Measurements from ENCODE around the gene CUL1.
"Not testable (repeated sequence)": the region's sequence is repeated elsewhere in the genome, so short reads cannot be mapped to it uniquely, and the experiment has no call there.

The CUL1 gene

DNA sequence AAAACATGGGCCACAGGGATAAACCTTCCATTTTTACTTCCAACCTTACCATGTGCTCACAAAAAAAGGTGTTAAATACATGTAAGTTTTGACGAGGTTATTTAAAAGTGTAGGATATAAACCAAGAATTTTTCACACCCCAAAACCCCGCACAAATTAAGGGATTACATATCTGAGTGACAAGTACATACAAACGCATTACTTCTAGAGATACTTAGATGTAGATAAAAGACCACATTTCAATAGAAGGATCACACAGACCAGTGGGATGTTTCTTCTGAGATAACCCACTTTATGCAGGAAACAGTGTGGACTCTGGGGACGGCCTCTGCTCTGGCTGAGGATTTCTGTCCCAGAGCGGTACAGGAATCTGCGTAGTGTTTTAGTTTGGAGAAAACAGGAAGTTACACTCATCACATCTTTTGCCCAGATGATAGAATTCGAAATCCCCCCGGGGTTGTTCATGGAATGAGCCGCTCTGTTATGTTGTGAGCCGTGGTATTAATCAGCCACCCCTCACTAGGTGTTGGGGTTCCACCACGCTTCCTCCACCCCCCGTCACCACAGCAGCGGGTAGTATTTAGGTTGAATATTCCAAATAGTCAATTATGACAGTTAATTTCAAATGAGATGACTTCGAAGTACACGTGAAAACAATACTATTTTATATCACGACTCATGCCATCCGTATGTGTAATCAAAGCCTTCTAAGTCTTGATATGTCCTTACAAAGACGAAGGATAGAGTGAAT, 1.3 kb upstream of the CUL1 start:
- no peak for DNase-seq (ENCODE audit: low spot score)

DNA sequence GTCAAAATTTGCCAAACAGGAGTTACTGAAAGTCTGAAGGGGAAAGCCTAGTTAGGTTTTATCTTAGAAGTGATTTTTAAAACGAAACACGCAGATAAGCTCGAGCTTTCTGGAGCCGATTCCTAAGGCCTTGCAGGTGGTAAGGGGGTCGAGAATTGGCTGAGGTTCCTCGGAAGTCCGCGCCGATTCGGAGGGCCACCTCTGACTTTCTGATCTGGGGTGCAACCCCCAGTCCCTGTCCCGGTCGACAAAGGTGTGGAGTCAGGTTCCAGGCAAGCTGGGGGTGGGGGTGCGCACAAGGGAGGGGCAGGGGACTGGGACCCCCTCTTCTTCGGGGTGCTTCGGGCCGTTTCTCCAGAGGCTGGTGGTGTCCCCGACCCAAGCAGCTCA, 701 bp upstream of the CUL1 start:
- DNase-seq (ENCODE audit: low spot score), result no peak

DNA sequence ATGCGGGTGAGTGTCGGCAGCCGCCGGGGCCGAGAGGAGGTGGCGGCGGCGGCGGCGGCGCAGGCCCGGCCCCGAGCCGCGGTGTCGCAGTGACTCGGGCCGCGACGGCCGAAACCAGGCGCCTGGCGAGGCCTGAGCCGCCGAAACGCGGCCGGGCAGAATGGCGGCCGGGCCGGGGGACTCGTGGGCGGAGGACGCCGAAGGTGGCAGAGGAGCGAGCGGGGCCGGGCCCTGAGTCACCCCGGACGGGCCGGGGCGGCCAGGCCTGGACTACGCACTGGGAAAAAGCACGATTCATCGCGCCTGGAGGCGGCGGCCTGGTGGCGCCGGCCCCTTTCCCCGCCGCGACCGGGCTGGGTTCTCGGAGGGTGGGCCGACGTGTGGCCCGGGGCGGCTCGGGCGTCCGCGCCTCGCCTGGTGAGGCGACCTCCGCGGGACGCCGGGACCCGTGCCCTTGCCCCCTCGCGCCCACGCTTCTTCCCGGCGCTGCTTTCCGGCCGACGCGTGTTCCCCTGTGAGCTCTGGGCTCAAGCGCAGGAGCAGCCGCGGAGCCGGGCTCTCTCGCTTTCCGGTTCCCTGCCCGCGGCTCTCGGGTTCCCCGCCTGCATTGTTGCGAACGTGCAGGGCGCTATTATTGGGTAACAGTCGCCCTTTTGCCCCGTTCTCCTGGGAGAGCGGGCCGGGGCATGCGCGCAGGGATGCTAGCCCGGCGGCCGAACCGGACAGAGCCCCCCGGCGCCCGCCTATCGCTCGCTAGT, 500 bp downstream of the CUL1 start:
- no peak for DNase-seq (ENCODE audit: low spot score)

DNA sequence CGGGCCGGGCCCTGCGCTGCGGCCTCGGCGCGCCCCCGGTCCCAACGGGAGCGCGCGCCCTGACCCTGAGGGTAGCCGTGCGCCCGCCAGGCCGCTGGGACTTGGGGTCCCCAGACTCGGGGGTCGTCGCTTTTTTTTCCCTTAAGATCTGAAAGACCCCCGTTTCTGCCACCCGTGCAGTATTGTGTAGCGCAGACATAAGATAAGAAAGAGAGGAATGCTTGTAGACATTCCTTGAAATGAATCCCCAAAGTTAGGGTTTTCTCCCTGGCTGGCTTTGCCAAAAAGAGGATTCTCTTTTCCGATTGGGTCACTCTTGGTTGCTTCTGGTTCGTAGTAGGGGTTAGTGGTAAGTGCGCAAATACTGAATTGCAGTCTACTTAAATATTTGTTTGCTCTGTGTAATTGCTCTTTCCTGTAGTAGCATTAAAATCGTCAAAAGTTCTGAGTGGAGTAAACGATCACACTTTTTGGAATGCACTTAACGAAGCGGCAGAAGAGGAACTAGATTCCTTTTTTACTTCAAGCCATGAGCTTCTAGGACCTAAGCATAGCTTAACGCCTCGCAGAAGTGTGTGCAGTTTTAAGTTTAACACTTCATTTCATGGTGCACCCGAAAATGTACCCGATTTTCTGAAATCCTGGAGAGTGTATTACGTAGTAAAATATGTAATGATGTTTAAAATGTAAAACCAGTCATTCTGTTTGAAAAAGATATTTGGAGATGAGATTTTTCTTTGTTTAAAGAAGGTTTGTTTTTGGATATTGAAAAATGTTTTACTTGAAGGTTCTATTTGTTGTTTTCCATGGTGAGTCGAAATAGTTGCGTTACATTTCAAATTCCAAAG, 1.3 kb downstream of the CUL1 start:
- no peak for DNase-seq (ENCODE audit: low spot score)

DNA sequence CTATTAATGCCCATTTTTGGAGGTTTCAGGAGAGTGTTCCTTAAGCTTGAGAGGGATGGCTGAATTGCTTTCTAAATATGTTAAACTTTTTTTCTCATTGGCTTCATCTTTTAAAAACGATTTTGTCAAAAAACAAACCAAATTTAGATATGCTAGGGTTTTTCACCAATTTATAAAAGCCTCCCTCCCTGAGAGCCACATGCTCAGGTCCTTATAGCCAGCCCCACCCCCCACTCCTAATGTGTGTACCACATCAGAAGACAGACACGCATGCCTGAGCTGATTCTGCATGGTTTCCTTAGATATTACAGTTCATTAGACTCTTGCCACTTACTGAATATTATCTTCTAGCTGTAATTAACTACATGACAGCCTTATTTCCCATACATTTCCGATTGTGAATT, 2.0 kb downstream of the CUL1 start:
- DNase-seq (ENCODE audit: low spot score), result no peak

DNA sequence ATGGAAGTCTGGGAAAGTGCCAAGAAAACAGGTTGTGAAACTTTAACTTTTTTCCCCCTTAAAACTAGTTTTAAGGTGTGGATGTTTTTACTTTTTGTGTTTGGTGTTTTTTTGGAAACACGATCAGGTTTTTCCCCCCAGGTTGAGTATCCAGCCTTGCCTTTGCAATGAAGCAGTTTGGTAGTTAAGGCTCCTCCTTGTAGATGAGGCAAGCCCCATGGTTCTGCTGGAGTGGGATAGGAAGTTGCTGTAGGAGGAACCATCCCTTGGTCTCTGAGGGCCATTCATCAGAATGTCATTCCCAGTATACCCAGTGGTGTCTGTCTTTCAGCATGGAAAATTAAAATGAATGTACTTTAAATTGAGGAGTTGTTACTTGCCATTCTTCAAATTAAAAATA, 2.7 kb downstream of the CUL1 start:
- DNase-seq (ENCODE audit: low spot score), result no peak

DNA sequence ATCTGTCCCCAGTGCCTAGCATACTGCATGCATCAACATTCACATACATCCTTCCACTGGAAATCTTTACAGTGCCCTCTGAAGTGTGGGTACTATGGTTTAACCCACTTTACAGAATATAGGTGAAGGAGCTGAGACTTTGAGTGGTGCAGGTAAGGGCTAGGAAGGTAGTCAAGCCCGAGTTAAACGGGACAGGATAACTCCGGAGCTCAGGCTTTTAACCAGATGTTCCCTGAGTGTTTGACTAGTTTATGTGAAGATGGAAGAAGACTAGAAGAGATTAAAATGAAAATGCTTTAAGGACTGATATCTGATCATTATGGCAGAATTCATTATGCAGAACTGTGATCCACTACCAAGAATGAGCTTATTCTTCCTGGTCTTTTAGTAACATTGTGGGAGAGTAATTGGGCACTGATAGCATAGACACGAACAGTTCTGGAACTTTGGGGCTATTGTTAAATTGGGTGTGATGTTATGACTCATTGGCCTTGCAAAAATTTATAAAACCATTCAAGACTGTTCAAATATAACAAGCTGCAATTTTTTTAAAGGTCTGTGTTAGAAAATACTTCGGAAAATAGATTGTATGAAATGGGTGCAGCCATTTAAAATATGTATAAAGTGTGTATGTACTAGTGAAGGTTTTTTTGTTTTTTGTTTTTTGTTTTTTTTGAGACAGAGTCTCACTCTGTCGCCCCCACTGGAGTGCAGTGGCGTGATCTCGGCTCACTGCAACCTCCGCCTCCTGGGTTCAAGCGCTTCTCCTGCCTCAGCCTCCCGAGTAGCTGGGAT, 4.4 kb downstream of the CUL1 start:
- no peak for DNase-seq (ENCODE audit: low spot score)

DNA sequence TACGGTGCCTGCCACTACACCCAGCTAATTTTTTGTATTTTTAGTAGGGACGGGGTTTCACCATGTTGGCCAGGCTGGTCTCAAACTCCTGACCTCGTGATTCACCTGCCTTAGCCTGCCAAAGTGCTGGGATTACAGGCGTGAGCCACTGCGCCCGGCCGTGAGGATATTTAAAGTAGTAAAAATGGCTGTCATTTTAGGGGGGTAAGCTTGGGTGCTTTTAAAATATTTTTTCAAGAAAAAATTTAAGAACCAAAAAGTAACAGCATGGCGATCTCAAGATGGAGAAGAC, 4.9 kb downstream of the CUL1 start:
- DNase-seq (ENCODE audit: low spot score), result not testable (repeated sequence)

DNA sequence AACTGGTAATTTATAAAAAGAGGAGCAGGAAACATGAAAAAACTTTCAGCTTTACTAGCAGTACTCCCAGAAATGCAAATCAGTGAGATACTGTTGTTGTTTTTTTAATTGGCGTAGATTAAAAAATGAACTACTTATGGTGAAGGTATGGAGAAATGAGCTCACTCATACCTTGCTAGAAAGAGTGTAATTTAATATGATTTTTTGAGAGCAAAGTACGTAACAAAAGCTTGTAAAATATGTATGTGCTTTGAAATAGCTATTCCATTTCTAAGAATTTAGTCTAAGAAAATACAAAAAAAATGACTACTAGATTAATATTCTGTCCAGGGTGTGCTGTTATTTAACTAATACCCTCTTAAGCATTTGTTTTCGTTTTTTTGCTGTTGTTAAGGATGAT, 5.5 kb downstream of the CUL1 start:
- no peak for DNase-seq (ENCODE audit: low spot score)

DNA sequence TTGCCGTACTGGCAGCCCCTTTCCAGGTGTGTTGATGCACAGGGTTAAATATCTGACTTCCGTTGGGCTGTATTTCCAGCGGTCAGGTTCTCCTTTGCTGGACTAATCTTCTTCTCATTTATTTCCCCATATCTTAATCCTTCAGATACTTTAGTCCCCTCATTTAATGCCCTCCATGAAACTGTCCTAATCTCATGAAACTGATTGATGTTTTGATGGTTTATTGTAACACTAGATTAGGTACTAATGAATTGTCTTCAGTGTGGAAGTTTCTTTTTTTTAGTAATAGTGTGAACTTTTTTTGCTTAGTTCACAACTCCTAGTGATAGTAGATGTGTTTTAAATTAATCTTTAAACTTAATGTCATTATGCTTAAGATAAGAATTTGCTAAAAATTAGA, 6.3 kb downstream of the CUL1 start:
- no peak for DNase-seq (ENCODE audit: low spot score)

DNA sequence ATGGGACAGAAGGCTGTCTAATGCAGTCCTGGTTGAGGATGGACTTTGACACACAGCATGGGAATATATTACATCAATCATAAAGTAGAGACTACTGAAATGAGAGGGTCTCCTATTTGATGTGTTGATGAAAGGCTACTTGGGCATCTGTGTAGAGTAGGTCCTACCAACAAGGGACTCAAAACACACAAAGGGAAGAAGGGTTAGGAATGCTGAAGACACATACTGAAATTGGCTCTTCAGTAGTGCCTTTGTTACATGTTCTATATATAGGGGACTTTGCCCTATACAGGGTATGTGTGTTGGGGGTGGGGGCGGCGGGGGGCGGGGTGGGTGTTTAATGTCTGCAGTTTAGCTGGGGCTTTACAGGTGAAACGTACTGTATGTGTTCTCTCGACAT, 7.7 kb downstream of the CUL1 start:
- DNase-seq (ENCODE audit: low spot score), result no peak

DNA sequence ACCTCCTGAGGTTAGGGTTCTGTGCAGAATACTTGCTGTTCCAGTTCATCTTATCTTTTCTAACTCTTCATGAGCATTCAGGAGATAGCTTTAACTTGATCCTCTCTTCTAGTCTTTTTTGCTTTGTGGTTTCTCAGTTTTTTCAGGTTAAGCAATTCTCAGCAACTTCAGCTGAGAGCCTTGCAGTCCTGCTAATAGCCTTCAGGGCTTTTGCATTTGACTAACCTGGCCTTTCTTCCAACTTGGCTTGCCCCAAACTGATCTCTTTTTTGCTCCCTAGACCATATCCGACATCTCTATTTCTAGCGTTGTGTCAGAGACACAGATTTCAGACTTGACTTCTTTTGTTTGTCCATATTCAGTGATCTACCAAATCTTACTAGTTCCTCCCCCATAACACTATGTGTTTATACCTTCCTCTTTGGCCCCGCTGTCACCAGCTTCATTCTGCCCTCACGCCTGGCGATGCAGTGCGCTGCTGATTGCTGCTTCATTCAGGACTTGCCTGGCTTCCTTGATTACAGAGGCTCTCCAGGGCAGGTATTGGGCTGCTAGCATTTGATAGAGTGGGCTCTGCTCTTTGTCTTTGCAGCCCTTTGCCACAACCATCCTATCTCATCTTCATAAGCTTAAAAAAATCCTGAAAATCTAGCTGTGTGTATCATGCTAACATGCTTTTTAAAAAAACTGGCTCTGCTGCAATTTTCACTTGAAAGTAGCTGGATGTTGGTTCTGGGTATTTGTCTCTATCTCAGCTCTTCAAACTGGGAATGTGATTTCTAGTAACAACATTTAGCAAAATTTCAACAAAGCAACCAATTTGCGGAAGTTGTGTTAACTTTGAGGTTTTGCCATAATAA, 9.6 kb downstream of the CUL1 start:
- no peak for DNase-seq (ENCODE audit: low spot score)

DNA sequence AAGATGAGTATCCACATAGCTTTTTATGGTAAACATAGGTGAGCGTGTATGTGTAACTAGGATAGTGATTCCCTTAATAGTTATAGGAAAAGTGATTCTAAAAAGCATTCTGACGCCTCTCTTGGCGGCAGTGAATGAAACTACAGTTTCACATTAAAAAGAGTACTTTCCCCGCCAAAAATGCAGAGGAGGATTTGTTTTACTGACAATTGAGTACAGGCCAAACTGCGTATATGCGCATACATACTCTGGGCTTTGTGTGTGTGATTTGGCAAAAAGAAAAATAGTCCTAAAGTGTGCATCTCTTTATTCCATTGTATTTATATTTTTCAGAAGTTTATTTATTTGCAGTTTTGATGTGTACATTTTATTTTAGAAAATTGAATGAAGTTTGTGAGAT, 10.3 kb downstream of the CUL1 start:
- DNase-seq (ENCODE audit: low spot score), result no peak

DNA sequence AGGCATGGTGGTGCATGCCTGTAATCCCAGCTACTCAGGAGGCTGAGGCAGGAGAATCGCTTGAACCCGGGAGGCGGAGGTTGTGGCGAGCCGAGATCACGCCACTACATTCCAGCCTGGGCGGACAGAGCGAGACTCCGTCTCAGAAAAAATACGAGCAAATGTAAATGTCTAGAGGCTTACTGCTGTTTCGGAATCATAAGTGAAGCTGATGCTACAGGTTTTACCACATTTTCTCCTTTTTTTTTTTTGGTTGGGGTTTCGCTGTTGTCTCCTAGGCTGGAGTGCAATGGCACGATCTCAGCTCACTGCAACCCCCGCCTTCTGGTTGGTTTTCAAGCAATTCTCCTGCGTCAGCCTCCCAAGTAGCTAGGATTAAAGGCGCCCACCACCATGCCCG, 11.7 kb downstream of the CUL1 start:
- not testable (repeated sequence) for DNase-seq (ENCODE audit: low spot score)

DNA sequence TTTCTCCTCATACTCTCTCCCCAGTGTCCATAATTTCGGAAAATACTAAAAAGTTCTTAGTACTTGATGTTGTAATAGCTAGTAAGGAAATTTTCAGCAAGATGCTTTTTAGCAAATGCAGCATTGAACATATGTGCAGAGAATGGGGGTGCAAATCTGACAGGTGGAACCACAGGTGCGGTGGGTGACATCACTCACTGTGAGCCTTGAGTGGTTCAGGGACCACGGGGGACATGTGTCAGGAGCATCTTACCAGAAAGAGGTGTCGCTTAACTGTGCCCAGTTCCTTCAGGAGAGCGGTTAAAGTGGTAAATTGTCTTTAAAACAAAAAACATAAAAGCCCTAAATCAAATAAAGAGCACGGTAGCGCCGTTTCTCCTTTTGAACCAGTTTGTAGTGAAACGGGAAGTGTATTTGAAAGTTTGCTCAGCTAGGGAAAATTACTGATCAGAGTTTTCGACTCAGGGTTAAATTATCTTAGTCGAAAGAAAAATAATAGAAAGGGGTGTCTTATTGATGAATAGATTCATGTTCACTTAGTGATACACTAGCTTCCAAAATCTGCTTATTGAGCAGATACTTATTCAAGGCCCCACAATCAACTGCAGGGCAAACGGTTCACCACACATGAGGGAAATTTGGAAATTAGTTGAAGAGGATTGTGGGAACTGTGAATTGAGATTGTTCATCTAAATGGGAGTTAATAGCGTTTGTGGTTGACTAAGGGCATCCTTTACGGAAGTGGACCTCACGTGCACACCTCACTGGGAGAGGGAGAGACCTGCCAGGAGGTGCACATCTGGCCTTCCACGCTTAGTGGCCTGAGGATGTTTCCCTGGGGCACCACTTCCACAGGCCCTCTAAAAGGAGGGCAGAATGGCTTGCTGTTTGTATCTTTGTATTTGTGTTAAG, 12.7 kb downstream of the CUL1 start:
- DNase-seq (ENCODE audit: low spot score), result no peak

DNA sequence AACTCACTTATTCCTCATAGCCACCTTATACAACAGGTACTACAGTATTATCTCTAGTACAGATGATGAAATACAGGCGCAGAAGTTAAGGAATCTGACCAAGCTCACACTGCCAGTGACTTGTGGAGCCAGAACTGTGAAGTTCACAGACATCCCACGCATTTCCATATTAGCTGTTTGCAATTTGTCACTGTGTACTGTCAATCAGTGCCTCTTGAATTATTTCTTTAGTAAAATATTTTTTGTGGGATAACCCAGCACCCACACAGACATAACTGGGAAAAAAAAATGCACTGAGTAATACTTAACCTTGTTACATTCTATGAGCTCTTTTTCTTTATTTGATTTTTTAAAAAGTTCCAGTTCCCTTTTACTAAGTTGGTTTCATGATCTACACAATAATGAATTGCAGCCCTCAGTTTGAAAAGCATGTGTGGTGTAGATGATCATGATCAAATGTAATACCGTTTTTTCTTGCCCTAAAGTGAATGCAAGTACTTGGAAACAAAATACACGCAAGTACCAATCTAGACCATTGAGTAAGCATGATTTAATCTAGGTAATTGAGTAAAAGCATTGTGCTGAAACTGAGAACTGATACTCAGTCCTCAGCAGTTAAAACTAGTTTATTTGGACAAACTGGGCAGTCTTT, 14.1 kb downstream of the CUL1 start:
- DNase-seq (ENCODE audit: low spot score), result no peak

DNA sequence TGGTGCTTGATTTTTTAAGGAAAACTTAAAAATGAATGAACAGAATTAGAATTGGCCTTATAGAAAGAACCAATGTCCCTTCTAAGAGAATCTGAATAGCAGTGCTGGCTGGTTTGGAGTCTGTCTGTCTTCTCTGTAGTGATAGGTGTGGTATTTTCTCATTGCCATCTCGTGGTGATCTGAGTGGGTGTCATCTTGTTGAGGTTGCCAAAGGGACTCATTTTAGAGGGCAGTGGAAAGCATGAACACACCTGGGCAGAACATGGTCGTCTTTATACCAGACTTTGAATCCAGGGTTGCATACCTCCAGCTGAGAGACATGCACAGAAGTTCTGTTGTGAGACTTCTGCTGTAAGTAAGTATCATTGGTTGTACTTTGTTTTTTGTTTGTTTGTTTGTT, 15.8 kb downstream of the CUL1 start:
- DNase-seq (ENCODE audit: low spot score), result no peak

DNA sequence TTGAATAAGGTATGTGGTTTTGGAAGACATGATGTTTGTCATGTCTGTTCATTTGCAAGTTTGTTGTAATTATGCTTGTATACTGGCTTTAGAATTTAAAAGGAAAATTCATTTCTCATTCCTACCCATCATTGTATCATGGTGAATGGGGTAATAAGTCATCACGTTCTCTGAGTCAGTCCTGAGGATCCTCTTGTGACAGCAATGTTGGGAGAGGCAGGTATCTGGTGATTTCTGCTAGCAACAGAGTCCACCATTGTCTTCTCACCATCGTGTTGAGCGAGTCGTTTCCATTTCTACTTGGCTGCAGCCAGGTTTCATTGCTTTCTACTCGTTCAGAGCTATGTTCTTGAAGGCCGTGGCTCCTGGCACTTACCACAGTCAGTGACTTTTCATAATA, 16.3 kb downstream of the CUL1 start:
- no peak for DNase-seq (ENCODE audit: low spot score)

DNA sequence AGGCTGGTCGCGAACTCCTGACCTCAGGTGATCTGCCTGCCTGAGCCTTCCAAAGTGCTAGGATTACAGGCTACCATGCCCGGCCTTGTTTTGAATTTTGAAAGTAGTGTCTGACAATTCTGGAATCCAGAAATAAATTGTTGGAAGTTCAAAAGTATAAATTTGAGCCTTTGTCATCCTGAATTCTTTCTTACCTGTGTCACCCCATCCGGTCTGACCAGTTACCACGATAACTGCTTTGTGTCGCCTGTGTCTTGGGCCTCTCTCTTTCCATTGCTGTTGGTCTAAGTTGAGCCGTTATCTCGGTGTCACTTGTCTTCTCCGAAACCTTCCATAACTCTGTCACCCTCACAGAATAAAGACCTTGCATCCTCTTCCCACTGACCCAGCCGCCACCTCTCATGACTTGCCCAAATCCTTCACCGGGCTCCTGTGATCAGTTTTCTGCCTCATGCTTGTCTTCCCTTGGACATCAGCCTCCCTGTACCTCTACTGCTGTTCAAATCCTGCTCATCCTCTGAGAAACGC, 18.6 kb downstream of the CUL1 start:
- no peak for DNase-seq (ENCODE audit: low spot score)
